ENCODE results near the gene FASTKD2.

GRCh38 chr2:206776432-206776831, 11.0 kb downstream of the FASTKD2 start:
- TF ChIP-seq POLR2A (IDR thresholded peaks at IDR 0.05), result no peak
- TF ChIP-seq CTCF (IDR thresholded peaks at IDR 0.05), result no peak
